Heart left ventricle (tissue), 16 donors: Measurements from ENCODE around the gene PCARE. TPM values are rescaled to one million over a fixed set of nuclear protein-coding genes. Genes with fewer than 3 reads are reported as not detected.

Source experiments
- ATAC-seq, 4 donors: fragments of 200-7000 bp; cut with Tn5 transposase; one replicate each; pipeline ENCODE4 v1.9.1; 2020 to 2022; ENCODE audit warnings: moderate library complexity in 4 of 4, mild to moderate bottlenecking in 3 of 4, moderate number of reproducible peaks in 1 of 4
- DNase-seq, 5 donors: peaks; one replicate each; pipeline ENCODE4 v3.0.0-alpha.2; 2020
- H3K27ac ChIP-seq, 12 donors: fragments of 200-600 bp; sonication (generic) in 4 of 12; one replicate each; pipeline versions ENCODE4 v1.5.0 to v1.8.0; 2016 to 2022; ENCODE audit warnings: mild to moderate bottlenecking in 2 of 12
- H3K27me3 ChIP-seq, 9 donors: fragments of 200-600 bp; sonication (generic) in 2 of 9; one replicate each; pipeline versions ENCODE4 v1.5.1 to v1.8.0; 2016 to 2022; ENCODE audit warnings: mild to moderate bottlenecking in 3 of 9
- H3K36me3 ChIP-seq, 9 donors: fragments of 200-600 bp; sonication (generic) in 2 of 9; one replicate each; pipeline versions ENCODE4 v1.5.0 to v1.8.0; 2018 to 2022; ENCODE audit warnings: mild to moderate bottlenecking in 2 of 9
- H3K4me1 ChIP-seq, 12 donors: fragments of 200-600 bp; sonication (generic) in 4 of 12; one replicate each; pipeline versions ENCODE4 v1.5.0 to v1.8.0; 2016 to 2022; ENCODE audit warnings: mild to moderate bottlenecking in 3 of 12
- H3K4me3 ChIP-seq, 12 donors: fragments of 200-600 bp; sonication (generic) in 4 of 12; one replicate each; pipeline versions ENCODE4 v1.5.0 to v1.8.0; 2017 to 2022; ENCODE audit warnings: mild to moderate bottlenecking in 9 of 12, moderate library complexity in 4 of 12
- H3K9me3 ChIP-seq, 12 donors: fragments of 200-600 bp; sonication (generic) in 4 of 12; one replicate each; pipeline versions ENCODE4 v1.5.0 to v1.8.0; 2016 to 2022; ENCODE audit warnings: mild to moderate bottlenecking in 1 of 12
- CTCF ChIP-seq, 12 donors: fragments of 200-600 bp; sonication (generic) in 4 of 12; IDR thresholded peaks; one replicate each; pipeline versions ENCODE4 v1.5.0 to v1.8.0; 2018 to 2022; ENCODE audit warnings: antibody characterized with exemption in 12 of 12, mild to moderate bottlenecking in 5 of 12
- POLR2A ChIP-seq, 2 donors: fragments of 450-650 bp; IDR thresholded peaks; one replicate each; pipeline ENCODE4 v1.6.1; 2017; ENCODE audit warnings: antibody characterized with exemption in 2 of 2, mild to moderate bottlenecking in 2 of 2, moderate library complexity in 2 of 2
- WGBS, 4 donors: extraction: QIAGEN DNeasy Blood & Tissue Kit in 2 of 4; methylation state at CpG; one replicate each; pipeline versions ENCODE4 v1.1.5 to v1.1.7; 2013 to 2018; 5-methylcytosine and 5-hydroxymethylcytosine counted together
- intact Hi-C, 10 donors: fragments of 100-400 bp; cut with DNase I; formaldehyde crosslinking; loops; one replicate each; pipeline versions ENCODE4 v1.11.1 to v1.14.2; 2022
- polyA plus RNA-seq, 2 donors: library from polyadenylated mRNA; stranded (reverse); fragments of 200-250 nt; gene quantifications; one replicate each; pipeline ENCODE4 v1.2.3, GENCODE V29; 2013
- total RNA-seq, 9 donors: library from RNA; depleted of rRNA in 2 of 9; stranded (reverse); fragments of >200 nt in 2 of 9; fragmentation: NEBNext Ultra II Directional in 3 of 9; extraction: Animal tissue kit (Norgen Biotek cat#: 25700) in 3 of 9; gene quantifications; one replicate each; pipeline versions ENCODE4 v1.1.0 to v1.2.4, GENCODE V29; 2016 to 2023
- donor health status: ischemic (EF 13 %, LVEDD 7.1; RV severe dilation, severe dysfunction).
- donor health status: healthy with polysubstance abuse.
- donor health status: DM: no; HTN: yes; CAD: no.
- donor health status: DM: no; HTN: no; CAD: no.
- donor health status: ischemic (EF 25% LVEDD 6.9; RV normal size, moderate dysfunction).
- donor health status: ischemic (EF 25% LVEDD 5.7; RV mildly dilated, moderate dysfunction).
- donor health status: healthy.
- donor health status: DM: yes; HTN: yes; CAD: no.
- donor health status: ischemic (EF 35%, LVEDD 5.7; RV mildly dilated, moderate dysfunction).
- donor health status: nonischemic (EF 11% LVEDD 7.7; RV severe dilation, severe dysfunction).
- donor health status: DM: yes; HTN: yes; CAD: no.
- donor health status: PGD.
- donor health status: ischemic (EF 29% LVEDD 5.4; RV normal size, mild dysfunction).
- donor health status: nonischemic (EF 23%, LVEDD 6.1; RV moderate dilation, normal function).

The PCARE gene
- total and polyA plus RNA-seq, 11 donors: 0.10 to 2.4 (median 0.87) TPM

- TF ChIP-seq POLR2A (IDR thresholded peaks at IDR 0.05) (no peak), CTCF (IDR thresholded peaks at IDR 0.05) (no peak)
- no peaks in the 10 kb centered on the region for H3K9me3 ChIP-seq
- intact Hi-C loops: no loop called here
- ATAC-seq: no peak
- H3K36me3 ChIP-seq: no peaks in the 10 kb centered on the region
- peak overlapping the region in 2 of 12 donors; percentile 33 to 34 for H3K27ac ChIP-seq
- no peaks in the 10 kb centered on the region for H3K27me3 ChIP-seq
- H3K4me1 ChIP-seq: peaks cover 0 to 34% (median 11%) of the 10 kb centered on the region in 12 donors
- no peak overlapping the region for H3K4me3 ChIP-seq
- 39 to 43% (median 42%) methylated on average over 4 of the region's 4 CpGs for WGBS, 4 donors
- no peak for DNase-seq
Observed at GRCh38 chr2:29039718-29040480, 34.4 kb downstream of the PCARE start.

DNA sequence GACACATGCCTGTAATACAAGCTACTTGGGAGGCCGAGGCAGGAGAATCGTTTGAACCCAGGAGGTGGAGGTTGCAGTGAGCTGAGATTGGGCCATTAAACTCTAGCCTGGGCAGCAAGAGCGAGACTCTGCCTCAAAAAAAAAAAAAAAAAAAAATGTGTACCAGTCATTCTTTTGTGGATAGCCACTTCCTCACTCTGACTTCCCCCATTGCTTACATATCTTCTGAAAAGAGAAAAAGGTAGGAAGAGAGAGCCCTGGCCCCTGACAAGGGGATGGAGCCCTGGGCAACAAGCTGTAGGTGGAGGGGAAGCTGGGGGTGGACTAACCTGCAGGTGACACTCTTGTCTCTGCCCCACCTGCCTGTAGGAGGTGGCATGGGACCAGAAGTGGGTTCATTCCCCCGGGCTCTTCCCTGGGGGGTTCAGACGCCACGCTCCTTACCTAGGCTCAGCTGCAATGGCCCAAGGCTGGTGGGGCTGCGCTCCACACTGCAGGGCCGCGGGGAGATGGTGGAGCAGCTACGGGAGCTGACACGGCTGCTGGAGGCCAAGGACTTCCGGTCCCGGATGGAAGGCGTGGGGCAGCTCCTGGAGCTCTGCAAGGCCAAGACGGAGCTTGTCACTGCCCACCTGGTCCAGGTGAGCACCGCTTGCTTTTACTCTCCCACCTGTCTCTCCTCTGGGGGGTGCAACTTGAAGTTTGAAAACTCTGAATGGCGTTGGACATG, 39.1 kb downstream of the PCARE start:
- intact Hi-C loops: no loop called here
- TF ChIP-seq POLR2A (IDR thresholded peaks at IDR 0.05) (no peak), CTCF (IDR thresholded peaks at IDR 0.05) (no peak)
- Histone ChIP-seq H3K4me1 (peaks cover 0 to 23% (median 9%) of the 10 kb centered on the region in 12 donors), H3K27ac (no peak overlapping the region), H3K36me3 (no peaks in the 10 kb centered on the region), H3K4me3 (no peak overlapping the region), H3K9me3 (no peaks in the 10 kb centered on the region), H3K27me3 (no peaks in the 10 kb centered on the region)
- no peak for ATAC-seq
- 93 to 95% (median 95%) methylated on average over 14 to 17 of the region's 17 CpGs for WGBS, 4 donors
- DNase-seq: no peak

- Histone ChIP-seq H3K36me3 (no peaks in the 10 kb centered on the region), H3K4me3 (no peak overlapping the region), H3K27me3 (no peaks in the 10 kb centered on the region), H3K4me1 (peaks cover 0 to 12% (median 0%) of the 10 kb centered on the region in 12 donors), H3K27ac (no peak overlapping the region), H3K9me3 (no peaks in the 10 kb centered on the region)
- intact Hi-C loops: no loop called here
- DNase-seq (no peak), ATAC-seq (no peak)
- 62 to 77% (median 70%) methylated on average over 5 to 6 of the region's 6 CpGs for WGBS, 4 donors
- no peak for TF ChIP-seq POLR2A (IDR thresholded peaks at IDR 0.05)
- no peak for TF ChIP-seq CTCF (IDR thresholded peaks at IDR 0.05)
Observed at GRCh38 chr2:29033656-29034055, 40.7 kb downstream of the PCARE start.

GRCh38 chr2:29033172-29033571, 41.2 kb downstream of the PCARE start:
- WGBS, 4 donors: 21 to 48% (median 27%) methylated on average over 2 of the region's 2 CpGs
- no peak overlapping the region for H3K4me3 ChIP-seq
- no peak for DNase-seq
- H3K36me3 ChIP-seq: no peaks in the 10 kb centered on the region
- no peak for TF ChIP-seq POLR2A (IDR thresholded peaks at IDR 0.05)
- H3K4me1 ChIP-seq: peaks cover 0 to 12% (median 0%) of the 10 kb centered on the region in 12 donors
- H3K9me3 ChIP-seq: no peaks in the 10 kb centered on the region
- H3K27ac ChIP-seq: no peak overlapping the region
- intact Hi-C loops: no loop called here
- ATAC-seq: no peak
- no peaks in the 10 kb centered on the region for H3K27me3 ChIP-seq
